Measurements from ENCODE around the gene CIZ1. TPM values are rescaled to one million over a fixed set of nuclear protein-coding genes. Genes with fewer than 3 reads are reported as not detected.

The CIZ1 gene
- total RNA-seq, 2 donors from 2014 or later: 97.5 to 97.7 TPM

DNA sequence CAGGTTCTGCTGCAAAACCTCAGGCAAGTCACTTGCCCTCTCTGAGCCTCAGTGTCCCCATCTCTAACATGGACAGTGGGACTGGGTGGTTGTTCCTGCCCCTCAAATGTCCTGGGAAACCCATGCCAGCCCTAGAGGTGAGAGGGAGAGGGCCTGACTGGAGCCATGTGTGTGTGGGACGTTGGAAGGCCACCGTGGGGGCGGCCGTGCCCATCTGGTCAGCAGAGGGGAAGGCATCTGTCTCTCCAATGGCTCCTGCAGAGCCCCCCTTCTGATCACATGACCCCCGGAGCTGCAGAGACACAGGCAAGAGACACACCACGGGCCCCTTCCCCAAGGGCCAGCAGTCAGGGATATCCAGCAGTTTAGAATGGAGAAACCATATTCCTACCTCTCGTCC is 13.5 kb upstream of the CIZ1 start:
- DNase-seq: no peak
- no peaks in the 10 kb centered on the region for H3K36me3 ChIP-seq
- TF ChIP-seq, protein P1, sequence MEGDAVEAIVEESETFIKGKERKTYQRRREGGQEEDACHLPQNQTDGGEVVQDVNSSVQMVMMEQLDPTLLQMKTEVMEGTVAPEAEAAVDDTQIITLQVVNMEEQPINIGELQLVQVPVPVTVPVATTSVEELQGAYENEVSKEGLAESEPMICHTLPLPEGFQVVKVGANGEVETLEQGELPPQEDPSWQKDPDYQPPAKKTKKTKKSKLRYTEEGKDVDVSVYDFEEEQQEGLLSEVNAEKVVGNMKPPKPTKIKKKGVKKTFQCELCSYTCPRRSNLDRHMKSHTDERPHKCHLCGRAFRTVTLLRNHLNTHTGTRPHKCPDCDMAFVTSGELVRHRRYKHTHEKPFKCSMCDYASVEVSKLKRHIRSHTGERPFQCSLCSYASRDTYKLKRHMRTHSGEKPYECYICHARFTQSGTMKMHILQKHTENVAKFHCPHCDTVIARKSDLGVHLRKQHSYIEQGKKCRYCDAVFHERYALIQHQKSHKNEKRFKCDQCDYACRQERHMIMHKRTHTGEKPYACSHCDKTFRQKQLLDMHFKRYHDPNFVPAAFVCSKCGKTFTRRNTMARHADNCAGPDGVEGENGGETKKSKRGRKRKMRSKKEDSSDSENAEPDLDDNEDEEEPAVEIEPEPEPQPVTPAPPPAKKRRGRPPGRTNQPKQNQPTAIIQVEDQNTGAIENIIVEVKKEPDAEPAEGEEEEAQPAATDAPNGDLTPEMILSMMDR (IDR thresholded peaks at IDR 0.05): no peak
- intact Hi-C loops (cut with DNase I): no loop called here
- no peak overlapping the region for H3K4me3 ChIP-seq
- peaks cover 12% of the 10 kb centered on the region for H3K27me3 ChIP-seq
- no peak overlapping the region for H3K27ac ChIP-seq
- H3K9me3 ChIP-seq: no peaks in the 10 kb centered on the region
- H3K4me1 ChIP-seq: peaks cover 7% of the 10 kb centered on the region
- H3K9ac ChIP-seq (ENCODE audit: low read depth in 2 of 2, low read length in 2 of 2): no peak overlapping the region

DNA sequence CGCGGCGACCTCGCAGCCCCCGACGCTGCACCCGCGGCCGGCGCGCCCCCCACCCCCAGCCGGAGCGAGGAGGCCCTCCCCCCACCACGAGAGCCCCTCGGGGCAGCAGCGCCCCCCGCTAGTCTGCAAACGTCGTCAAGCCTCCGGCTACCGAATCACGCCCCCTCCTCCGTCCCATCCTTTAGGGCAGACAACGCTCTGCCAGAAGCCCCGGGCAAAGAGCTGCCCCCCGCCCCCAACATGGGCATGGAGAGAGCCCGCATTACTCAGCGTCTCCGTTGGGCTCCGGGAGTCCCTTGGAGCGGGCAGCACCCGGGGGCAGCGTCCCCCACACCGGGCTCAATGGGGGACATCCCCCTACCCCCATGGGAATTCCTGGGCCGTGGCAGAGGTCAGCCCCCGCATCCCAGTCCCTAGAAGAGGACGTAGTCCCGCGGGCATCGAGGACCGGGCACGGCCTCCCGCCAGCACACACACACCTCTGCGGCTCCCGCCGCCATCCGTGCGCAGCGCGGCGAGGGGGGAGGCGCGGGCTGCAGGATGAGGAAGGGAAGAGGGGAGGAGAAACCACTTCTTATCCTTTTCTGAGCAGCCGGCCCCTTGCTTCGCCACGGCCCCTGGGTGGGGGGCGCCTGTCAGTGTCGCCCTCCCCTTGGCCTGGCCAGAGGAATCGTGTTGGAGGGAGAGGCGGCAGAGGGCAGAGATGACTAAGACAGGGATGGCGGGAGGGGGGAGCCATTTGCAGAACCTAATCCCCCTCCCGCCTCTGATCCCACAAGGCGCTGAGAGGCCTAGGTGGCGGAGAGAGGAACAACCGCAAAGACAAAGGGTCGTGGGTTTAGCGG is 12.6 kb upstream of the CIZ1 start:
- H3K9me3 ChIP-seq: no peaks in the 10 kb centered on the region
- intact Hi-C loops (cut with DNase I): no loop called here
- peaks cover 7% of the 10 kb centered on the region for H3K4me1 ChIP-seq
- H3K4me3 ChIP-seq: peak overlapping the region; percentile 59
- no peak overlapping the region for H3K27ac ChIP-seq
- no peaks in the 10 kb centered on the region for H3K36me3 ChIP-seq
- H3K27me3 ChIP-seq: peaks cover 12% of the 10 kb centered on the region
- peak overlapping the region in 1 of 2 donors; percentile 65 for H3K9ac ChIP-seq (ENCODE audit: low read depth in 2 of 2, low read length in 2 of 2)
- no peak for DNase-seq
- TF ChIP-seq, protein P1 (IDR thresholded peaks at IDR 0.05): no peak

DNA sequence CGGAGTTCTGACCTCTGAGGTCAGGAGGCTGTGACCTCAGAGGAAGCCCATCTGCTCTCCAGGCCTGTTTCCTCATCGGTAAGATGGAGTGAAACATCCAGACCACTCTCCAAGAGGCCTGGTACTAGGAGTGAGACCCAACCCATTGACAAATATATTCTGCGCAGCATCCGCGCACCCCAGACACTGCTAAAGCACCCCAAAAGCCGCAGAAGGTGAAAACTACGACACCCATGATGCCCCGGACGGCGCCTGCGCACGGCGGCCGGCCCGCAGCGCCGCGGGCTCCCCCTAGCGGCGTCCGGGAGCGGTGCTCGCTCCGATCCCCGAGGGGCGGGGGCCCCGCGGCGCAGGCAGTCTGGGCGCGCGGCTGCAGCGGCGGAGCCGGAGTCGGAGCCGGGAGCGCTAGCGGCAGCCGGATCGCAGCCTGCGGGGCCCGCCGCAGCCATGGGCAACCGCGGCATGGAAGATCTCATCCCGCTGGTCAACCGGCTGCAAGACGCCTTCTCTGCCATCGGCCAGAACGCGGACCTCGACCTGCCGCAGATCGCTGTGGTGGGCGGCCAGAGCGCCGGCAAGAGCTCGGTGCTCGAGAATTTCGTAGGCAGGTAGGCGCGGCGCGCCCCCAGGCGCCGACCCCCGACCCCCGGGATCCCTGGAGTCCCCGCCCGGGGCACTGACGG is 11.8 kb upstream of the CIZ1 start, which contains the start of gene DNM1:
TSS of gene DNM1 (plus strand) at position 356 of the 683 bp plus-strand sequence. CDS start at position 448, 92 bp downstream.
- TF ChIP-seq, protein P1 (IDR thresholded peaks at IDR 0.05): peak; percentile 61
- Histone ChIP-seq H3K4me1 (peaks cover 7% of the 10 kb centered on the region), H3K9me3 (no peaks in the 10 kb centered on the region), H3K4me3 (peak within 1 kb of the TSS; percentile 59), H3K27ac (no peak within 1 kb of the TSS), H3K9ac (ENCODE audit: low read depth in 2 of 2, low read length in 2 of 2) (peak within 1 kb of the TSS in 1 of 2 donors; percentile 65), H3K36me3 (no peaks in the 10 kb centered on the region), H3K27me3 (peaks cover 12% of the 10 kb centered on the region)
- intact Hi-C loops (cut with DNase I): no loop called here
- DNase-seq: peak; percentile 49

DNA sequence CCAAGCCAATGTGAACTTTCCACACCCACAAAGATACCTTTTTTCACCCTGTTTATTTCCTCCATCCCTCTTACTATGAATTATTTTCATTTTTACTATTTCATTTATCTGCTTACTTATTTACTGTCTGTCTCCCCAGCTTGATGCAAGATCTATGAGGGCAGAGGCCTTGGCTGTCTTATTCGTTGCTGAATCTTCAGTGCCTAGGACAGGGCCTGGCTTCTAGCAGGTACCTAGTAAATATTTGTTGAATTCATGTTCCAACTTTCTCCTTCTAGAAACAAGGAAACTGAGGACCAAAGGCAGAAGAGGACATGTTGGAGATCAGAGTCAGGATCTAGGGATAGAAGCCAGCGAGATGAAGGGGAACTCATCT is 11.3 kb upstream of the CIZ1 start:
- intact Hi-C loops (cut with DNase I): no loop called here
- no peak overlapping the region for H3K9ac ChIP-seq (ENCODE audit: low read depth in 2 of 2, low read length in 2 of 2)
- H3K9me3 ChIP-seq: no peaks in the 10 kb centered on the region
- H3K4me3 ChIP-seq: no peak overlapping the region
- H3K36me3 ChIP-seq: no peaks in the 10 kb centered on the region
- TF ChIP-seq, protein P1 (IDR thresholded peaks at IDR 0.05): no peak
- H3K27ac ChIP-seq: no peak overlapping the region
- no peak for DNase-seq
- H3K27me3 ChIP-seq: peaks cover 12% of the 10 kb centered on the region
- peaks cover 7% of the 10 kb centered on the region for H3K4me1 ChIP-seq

DNA sequence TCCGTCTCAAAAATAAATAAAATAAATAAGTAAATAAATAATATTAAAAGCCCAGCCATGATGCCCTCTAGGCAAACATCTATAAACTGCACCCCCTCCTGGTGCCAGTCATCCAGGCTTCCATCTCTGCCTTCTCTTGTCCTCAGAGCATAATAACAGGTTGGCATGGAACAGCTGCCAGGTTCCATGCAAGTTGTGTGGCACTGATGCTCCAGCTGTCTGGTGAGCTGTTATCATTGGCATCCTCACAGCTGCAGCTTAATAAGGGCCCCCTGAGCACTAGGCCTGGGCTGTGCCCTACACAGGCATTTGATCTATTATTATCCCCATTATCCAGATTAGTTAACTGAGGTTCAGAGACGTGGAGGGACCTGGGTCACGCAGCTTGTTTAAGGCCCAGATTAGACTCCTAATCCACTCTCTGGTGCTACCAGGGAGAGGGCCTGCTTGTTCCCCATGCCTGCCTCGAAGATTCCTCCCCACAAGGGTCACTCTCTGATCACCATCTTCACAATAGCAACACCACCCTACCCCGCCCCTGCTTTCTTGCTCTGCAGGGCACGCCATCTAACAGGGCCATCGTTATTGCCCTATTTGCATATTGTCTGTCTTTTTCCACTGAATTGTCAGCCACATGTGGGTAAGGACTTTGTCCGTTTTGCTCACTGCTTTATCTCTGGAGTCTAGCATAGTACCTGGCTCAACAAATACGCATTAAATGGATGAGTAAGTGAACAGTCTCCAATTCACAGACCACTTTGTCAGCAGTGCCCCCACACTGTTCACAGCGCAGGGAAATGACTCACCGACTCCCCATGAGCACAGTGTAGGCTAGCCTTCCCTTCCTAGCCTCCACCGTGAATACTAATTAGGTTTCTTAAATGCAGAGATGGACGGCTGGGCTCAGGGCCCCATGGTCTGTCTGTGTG is 10.3 kb upstream of the CIZ1 start:
- no peak for DNase-seq
- no peaks in the 10 kb centered on the region for H3K9me3 ChIP-seq
- peaks cover 12% of the 10 kb centered on the region for H3K27me3 ChIP-seq
- H3K36me3 ChIP-seq: no peaks in the 10 kb centered on the region
- H3K9ac ChIP-seq (ENCODE audit: low read depth in 2 of 2, low read length in 2 of 2): no peak overlapping the region
- H3K27ac ChIP-seq: no peak overlapping the region
- no peak overlapping the region for H3K4me3 ChIP-seq
- TF ChIP-seq, protein P1 (IDR thresholded peaks at IDR 0.05): no peak
- intact Hi-C loops (cut with DNase I): no loop called here
- H3K4me1 ChIP-seq: peaks cover 7% of the 10 kb centered on the region
